IMR-90 (cell line): ENCODE measurements around the gene DNAJC12. TPM values are rescaled to one million over a fixed set of nuclear protein-coding genes. Genes with fewer than 3 reads are reported as not detected.

Experiments
- ATAC-seq: fragments of 200-7000 bp; cut with Tn5 transposase; 2 replicates; pipeline ENCODE4 v1.9.1; 2020; ENCODE audit warnings: low read depth, mild to moderate bottlenecking, moderate library complexity
- BruUV-seq: library from RNA; stranded (reverse); fragments of 400-500 nt; replicated peaks from 2 replicates; lab custom pipeline; 2021; lab: Mats Ljungman, UMichigan
- CTCF ChIA-PET: fragments of 300-600 bp; formaldehyde crosslinking; extraction: SDS; loops from one replicate; lab custom pipeline; 2021; ENCODE audit warnings: antibody characterized with exemption; lab: Yijun Ruan, JAX
- POLR2A ChIA-PET: fragments of 300-600 bp; sonication (Branson Sonifier 250); formaldehyde crosslinking; loops from one replicate; lab custom pipeline; 2022; ENCODE audit warnings: antibody characterized with exemption; ENCODE audit not compliant: unreplicated experiment; lab: Charles Lee
- DNase-seq: peaks from one replicate; pipeline ENCODE4 v3.0.0; 2013
- H2AFZ ChIP-seq: replicated peaks from 2 replicates; pipeline ENCODE3; 2013; ENCODE audit warnings: low read length, mild to moderate bottlenecking; ENCODE audit not compliant: poor library complexity
- H2AK5ac ChIP-seq: 2 replicates; pipeline ENCODE4 v1.6.1; 2013; ENCODE audit warnings: low read depth, low read length, inconsistent platforms
- H2AK9ac ChIP-seq: replicated peaks from 2 replicates; pipeline ENCODE3; 2013; ENCODE audit warnings: mild to moderate bottlenecking, low read depth, low read length, moderate library complexity; ENCODE audit not compliant: poor library complexity
- H2BK120ac ChIP-seq: 2 replicates; pipeline ENCODE4 v1.6.1; 2013; ENCODE audit warnings: low read depth, low read length, inconsistent platforms
- H2BK15ac ChIP-seq: 3 replicates; pipeline ENCODE4 v1.6.1; 2013; ENCODE audit warnings: low read depth, low read length, inconsistent platforms
- H2BK20ac ChIP-seq: 2 replicates; pipeline ENCODE4 v1.6.1; 2013; ENCODE audit warnings: low read depth, mild to moderate bottlenecking, inconsistent platforms, low read length, moderate library complexity
- H2BK5ac ChIP-seq: 2 replicates; pipeline ENCODE4 v1.6.1; 2013; ENCODE audit warnings: mild to moderate bottlenecking, low read depth, low read length, inconsistent platforms; ENCODE audit not compliant: poor library complexity, severe bottlenecking
- H3K14ac ChIP-seq: replicated peaks from 2 replicates; pipeline ENCODE4 v1.6.1; 2013; ENCODE audit warnings: low read depth, low read length, inconsistent platforms
- H3K18ac ChIP-seq: 2 replicates; pipeline ENCODE4 v1.6.1; 2013; ENCODE audit warnings: low read depth, low read length, control low read depth
- H3K23ac ChIP-seq: 2 replicates; pipeline ENCODE4 v1.6.1; 2013; ENCODE audit warnings: low read depth, low read length, inconsistent platforms
- H3K27ac ChIP-seq: 2 replicates; pipeline ENCODE4 v1.5.1; 2013; ENCODE audit warnings: mild to moderate bottlenecking, control low read depth, low read length; ENCODE audit not compliant: insufficient read depth
- H3K27me3 ChIP-seq: 2 replicates; pipeline ENCODE4 v1.6.1; 2013; ENCODE audit warnings: low read length; ENCODE audit not compliant: control insufficient read depth, insufficient read depth
- H3K36me3 ChIP-seq: 2 replicates; pipeline ENCODE4 v1.6.1; 2013; ENCODE audit warnings: low read length, mixed read lengths; ENCODE audit not compliant: control insufficient read depth, insufficient read depth
- H3K4ac ChIP-seq: 2 replicates; pipeline ENCODE4 v1.6.1; 2013; ENCODE audit warnings: low read depth, low read length, inconsistent platforms
- H3K4me1 ChIP-seq: 2 replicates; pipeline ENCODE4 v1.6.1; 2013; ENCODE audit warnings: low read length, mixed read lengths; ENCODE audit not compliant: control insufficient read depth, insufficient read depth
- H3K4me2 ChIP-seq: 2 replicates; pipeline ENCODE4 v1.6.1; 2013; ENCODE audit warnings: low read depth, mild to moderate bottlenecking, control low read depth, low read length, moderate library complexity
- H3K4me3 ChIP-seq: 2 replicates; pipeline ENCODE4 v1.5.1; 2013; ENCODE audit warnings: low read depth, mild to moderate bottlenecking, control low read depth, low read length, moderate library complexity; ENCODE audit not compliant: insufficient read depth
- H3K56ac ChIP-seq: 2 replicates; pipeline ENCODE4 v1.6.1; 2013; ENCODE audit warnings: low read length, inconsistent platforms; ENCODE audit not compliant: insufficient read depth; ENCODE audit errors: extremely low read depth
- H3K79me1 ChIP-seq, 2 experiments: 2 replicates each; pipeline ENCODE4 v1.6.1; 2013; ENCODE audit warnings: low read length in 2 of 2, inconsistent platforms in 1 of 2, low read depth in 1 of 2
- H3K9ac ChIP-seq: 2 replicates; pipeline ENCODE4 v1.6.1; 2013; ENCODE audit warnings: low read depth, low read length, control low read depth
- H3K9me1 ChIP-seq: 2 replicates; pipeline ENCODE4 v1.6.1; 2013; ENCODE audit warnings: low read length, inconsistent platforms; ENCODE audit not compliant: insufficient read depth
- H3K9me3 ChIP-seq: 2 replicates; pipeline ENCODE4 v1.6.1; 2013; ENCODE audit warnings: low read length; ENCODE audit not compliant: control insufficient read depth, insufficient read depth
- H4K20me1 ChIP-seq: 2 replicates; pipeline ENCODE4 v1.6.1; 2013; ENCODE audit warnings: low read length, inconsistent platforms; ENCODE audit not compliant: insufficient read depth
- H4K5ac ChIP-seq: 2 replicates; pipeline ENCODE4 v1.6.1; 2013; ENCODE audit warnings: mild to moderate bottlenecking, low read depth, low read length, control low read depth
- H4K8ac ChIP-seq, 2 experiments: 2 replicates each; pipeline ENCODE4 v1.6.1; 2013; ENCODE audit warnings: low read depth in 2 of 2, low read length in 2 of 2, control low read depth in 1 of 2, inconsistent platforms in 1 of 2
- H4K91ac ChIP-seq: 2 replicates; pipeline ENCODE4 v1.6.1; 2013; ENCODE audit warnings: low read depth, low read length, inconsistent platforms; ENCODE audit not compliant: insufficient read depth
- BHLHE40 ChIP-seq: fragments of 150-350 bp; IDR thresholded peaks from 2 replicates; pipeline ENCODE4 v1.6.1; 2016; ENCODE audit warnings: mild to moderate bottlenecking, low read depth, low read length
- FOS ChIP-seq: fragments of 150-350 bp; IDR thresholded peaks from 2 replicates; pipeline ENCODE4 v1.6.1; 2016; ENCODE audit warnings: low read depth, low read length
- MXI1 ChIP-seq: IDR thresholded peaks from 2 replicates; pipeline ENCODE4 v1.6.1; 2012; ENCODE audit warnings: low read depth, mild to moderate bottlenecking, low read length, moderate library complexity, borderline replicate concordance
- POLR2A ChIP-seq: IDR thresholded peaks from 2 replicates; pipeline ENCODE4 v1.6.1; 2012; ENCODE audit warnings: mild to moderate bottlenecking, low read depth, low read length
- RAD21 ChIP-seq: IDR thresholded peaks from 2 replicates; pipeline ENCODE4 v1.6.1; 2012; ENCODE audit warnings: low read length, improper control_type of control experiment
- RCOR1 ChIP-seq: IDR thresholded peaks from 2 replicates; pipeline ENCODE4 v1.6.1; 2012; ENCODE audit warnings: mild to moderate bottlenecking, low read length, improper control_type of control experiment; ENCODE audit not compliant: insufficient replicate concordance
- RFX5 ChIP-seq: IDR thresholded peaks from 2 replicates; pipeline ENCODE4 v1.8.0; 2012; ENCODE audit warnings: low read depth, mild to moderate bottlenecking, low read length, moderate library complexity
- WGBS, 2 experiments: methylation state at CpG; one replicate each; pipeline versions ENCODE4 v1.1.5 to v1.1.7; 2013; ENCODE audit warnings: missing lambda C conversion rate in 2 of 2; ENCODE audit not compliant: insufficient read length in 1 of 2; ENCODE audit errors: extremely low coverage in 2 of 2; 5-methylcytosine and 5-hydroxymethylcytosine counted together
- dilution Hi-C: fragments of 300-500 bp; cut with HindIII; formaldehyde crosslinking; loops from one replicate; pipeline ENCODE4 v1.14.3; 2018; ENCODE audit warnings: low sequenced_read_pairs; ENCODE audit not compliant: unreplicated experiment
- in situ Hi-C: fragments of 300-500 bp; cut with MboI; formaldehyde crosslinking; loops from 3 replicates; pipeline ENCODE4 v1.14.3; 2019; ENCODE audit warnings: low sequenced_read_pairs, inconsistent platforms, mixed read lengths
- intact Hi-C: fragments of 100-400 bp; cut with micrococcal nuclease; formaldehyde crosslinking; loops from 2 replicates; pipeline ENCODE4 v1.10.0; 2022
- polyA plus RNA-seq, 3 experiments: library from polyadenylated mRNA; depleted of rRNA; stranded (reverse); fragments of >200 nt; gene quantifications; 2 replicates each; pipeline ENCODE4 v1.2.3, GENCODE V29; 2012; ENCODE audit warnings: low replicate concordance in 1 of 3
- total RNA-seq: library from RNA; depleted of rRNA; stranded (reverse); fragments of >200 nt; gene quantifications from 2 replicates; pipeline ENCODE4 v1.2.3, GENCODE V29; 2012
- TF ChIP-seq, protein P1 (sequence below): conservative IDR thresholded peaks from 2 replicates; pipeline ENCODE4 v1.5.1; 2012; ENCODE audit warnings: mild to moderate bottlenecking, low read depth, low read length, improper control_type of control experiment

DNAJC12 gene
- total and polyA plus RNA-seq, 2 of the 4 experiments (the other 2 are of a cell fraction), result 2.3 to 2.9 TPM

DNA sequence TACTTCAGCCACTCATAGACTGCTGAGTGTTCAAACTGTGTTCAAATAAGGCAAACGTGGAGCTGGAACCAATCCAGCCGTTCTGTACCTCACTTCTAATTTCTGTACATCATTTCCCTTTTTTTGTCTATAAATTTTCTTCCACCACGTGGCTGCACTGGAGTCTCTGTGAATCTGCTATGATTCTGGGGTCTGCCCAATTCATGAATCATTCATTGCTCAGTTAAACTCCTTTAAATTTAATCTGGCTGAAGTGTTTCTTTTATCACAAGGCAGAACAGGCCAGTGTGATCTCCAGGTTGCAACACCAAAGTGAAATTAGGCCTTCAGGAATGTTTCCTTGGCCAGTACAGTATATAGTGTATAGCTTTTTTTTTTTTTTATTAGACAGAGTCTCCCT lies 53.5 kb downstream of the DNAJC12 start:
- Histone ChIP-seq H4K5ac (no peak overlapping the region), H4K8ac (no peak overlapping the region), H3K4me2 (no peak overlapping the region), H2AFZ (no peak overlapping the region), H3K27ac (no peak overlapping the region), H2AK5ac (no peak overlapping the region), H3K9ac (no peak overlapping the region), H3K36me3 (no peaks in the 10 kb centered on the region), H3K27me3 (peaks cover 6% of the 10 kb centered on the region), H2BK15ac (no peak overlapping the region), H3K9me1 (no peaks in the 10 kb centered on the region), H3K79me1 (no peaks in the 10 kb centered on the region), H3K4me1 (no peaks in the 10 kb centered on the region), H3K18ac (no peak overlapping the region), H2BK5ac (no peak overlapping the region), H3K9me3 (no peaks in the 10 kb centered on the region), H2AK9ac (no peak overlapping the region), H3K56ac (no peak overlapping the region), H3K23ac (no peak overlapping the region), H3K4ac (no peak overlapping the region), H4K20me1 (no peaks in the 10 kb centered on the region), H3K14ac (no peak overlapping the region), H4K91ac (no peak overlapping the region), H3K4me3 (no peak overlapping the region), H2BK20ac (no peak overlapping the region), H2BK120ac (no peak overlapping the region)
- intact Hi-C loops (loop anchor here (10.0 kb wide), 1 partner anchor 1600 kb away; no protein-coding TSS in a partner anchor), in situ Hi-C loops (loop anchor here (10.0 kb wide), 1 partner anchor 260 kb away; no protein-coding TSS in a partner anchor), dilution Hi-C loops (no loop called here)
- no peak for ATAC-seq
- ChIA-PET CTCF (no interaction called here), POLR2A (interaction anchor here (0.6 kb wide), 1 partner anchor 91 kb away, joined by 3 read pairs; no protein-coding TSS in a partner anchor)
- peak; percentile 8 for DNase-seq
- WGBS, 2 experiments, result 0% methylated on average over 1 of the region's 3 CpGs; no CpG with 5 or more reads in 1 of the 2 experiments
- BruUV-seq, result no TSS peak
- TF ChIP-seq RAD21 (no peak), FOS (no peak), POLR2A (no peak), RFX5 (no peak), MXI1 (no peak), BHLHE40 (no peak), RCOR1 (no peak)
- TF ChIP-seq, protein P1, sequence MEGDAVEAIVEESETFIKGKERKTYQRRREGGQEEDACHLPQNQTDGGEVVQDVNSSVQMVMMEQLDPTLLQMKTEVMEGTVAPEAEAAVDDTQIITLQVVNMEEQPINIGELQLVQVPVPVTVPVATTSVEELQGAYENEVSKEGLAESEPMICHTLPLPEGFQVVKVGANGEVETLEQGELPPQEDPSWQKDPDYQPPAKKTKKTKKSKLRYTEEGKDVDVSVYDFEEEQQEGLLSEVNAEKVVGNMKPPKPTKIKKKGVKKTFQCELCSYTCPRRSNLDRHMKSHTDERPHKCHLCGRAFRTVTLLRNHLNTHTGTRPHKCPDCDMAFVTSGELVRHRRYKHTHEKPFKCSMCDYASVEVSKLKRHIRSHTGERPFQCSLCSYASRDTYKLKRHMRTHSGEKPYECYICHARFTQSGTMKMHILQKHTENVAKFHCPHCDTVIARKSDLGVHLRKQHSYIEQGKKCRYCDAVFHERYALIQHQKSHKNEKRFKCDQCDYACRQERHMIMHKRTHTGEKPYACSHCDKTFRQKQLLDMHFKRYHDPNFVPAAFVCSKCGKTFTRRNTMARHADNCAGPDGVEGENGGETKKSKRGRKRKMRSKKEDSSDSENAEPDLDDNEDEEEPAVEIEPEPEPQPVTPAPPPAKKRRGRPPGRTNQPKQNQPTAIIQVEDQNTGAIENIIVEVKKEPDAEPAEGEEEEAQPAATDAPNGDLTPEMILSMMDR, result no peak
